Activated CD4-positive, alpha-beta T cell treated with anti-CD3 and anti-CD28 coated beads, Interleukin-2, amount 50 U/mL, for 1 hour (primary cell): ENCODE results near the gene SNX25.
"Not testable (repeated sequence)": the region's sequence is repeated elsewhere in the genome, so short reads cannot be mapped to it uniquely, and the experiment has no call there.

Experiments
- DNase-seq: peaks from one replicate; pipeline ENCODE4 v3.0.0-alpha.2; 2020

Gene SNX25

DNA sequence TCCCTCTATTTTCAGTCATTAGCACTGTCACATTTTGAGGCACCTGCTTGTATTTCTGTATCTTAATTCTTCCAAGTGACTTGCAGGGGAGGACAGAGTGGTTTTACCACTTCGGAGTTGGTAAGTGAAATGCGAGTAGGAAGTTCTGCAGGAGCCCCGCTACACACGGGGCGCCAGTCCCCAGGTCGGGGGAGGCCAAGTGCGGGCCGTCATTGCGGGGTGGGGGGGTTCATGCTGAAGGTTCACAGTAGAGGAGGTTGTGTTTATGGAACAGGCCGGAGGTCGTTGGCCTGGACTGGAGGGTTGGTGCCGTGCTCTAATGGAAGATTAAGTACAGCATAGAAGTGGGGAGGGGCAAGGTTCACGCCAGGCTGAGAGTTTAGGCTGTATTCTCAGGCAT, 142.3 kb downstream of the SNX25 start:
- DNase-seq = no peak

DNA sequence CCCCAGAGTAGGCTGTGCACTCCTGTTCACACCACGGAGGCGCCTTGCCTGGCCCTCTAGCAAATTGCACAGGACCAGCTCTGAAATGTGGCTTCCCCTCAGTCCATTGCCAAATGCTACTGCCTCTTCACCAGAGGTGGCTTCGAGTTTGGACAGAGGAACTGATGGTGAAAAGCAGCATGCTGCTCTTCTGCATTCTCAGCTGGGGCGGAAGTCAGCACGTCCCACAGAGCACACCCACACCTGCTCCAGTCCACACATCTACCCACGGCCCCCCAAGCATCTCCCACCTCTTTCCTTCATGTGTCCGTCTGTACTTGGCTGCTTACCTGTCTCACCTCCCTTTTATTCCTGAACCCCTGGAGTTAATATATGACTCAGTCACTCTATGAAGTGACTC, 142.8 kb downstream of the SNX25 start:
- DNase-seq = no peak

DNA sequence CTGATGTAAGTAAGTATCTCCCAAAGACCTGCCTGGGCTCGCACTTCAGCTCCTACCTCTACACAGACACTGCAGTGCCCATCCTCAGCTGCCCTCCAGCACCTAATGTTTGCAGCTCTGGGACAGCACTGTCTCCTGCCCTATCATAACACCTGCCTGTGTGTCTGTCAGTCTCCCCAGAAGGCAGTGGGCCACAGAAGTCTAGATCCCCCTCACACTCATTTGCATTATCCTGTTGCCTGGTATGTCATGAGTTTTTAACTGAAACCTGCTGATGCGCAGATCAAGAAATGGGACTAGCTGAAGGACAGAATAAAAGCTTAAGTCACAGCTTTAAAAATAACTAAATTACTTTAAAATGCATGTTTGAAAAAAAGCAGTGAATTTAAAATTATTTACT, 143.3 kb downstream of the SNX25 start:
- no peak for DNase-seq

DNA sequence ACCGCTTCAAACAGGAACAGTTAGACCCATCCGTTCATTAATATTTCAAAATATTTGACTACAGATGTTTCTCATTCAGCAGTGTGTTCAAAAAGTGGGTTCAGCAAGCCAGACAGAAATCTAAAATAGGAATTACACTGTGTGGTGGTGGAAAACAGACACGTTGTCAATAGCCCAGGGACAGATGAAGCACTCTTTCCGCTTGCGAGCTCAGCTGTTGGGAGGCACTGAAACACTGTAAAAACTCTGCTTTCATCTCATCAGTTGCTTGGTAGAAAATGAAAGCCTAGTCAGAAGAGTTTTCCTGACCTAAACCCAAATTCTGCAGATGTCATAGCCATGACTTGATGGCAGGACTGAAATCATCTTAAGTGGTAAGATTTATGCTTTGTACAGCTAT, 147.8 kb downstream of the SNX25 start:
- DNase-seq = no peak

DNA sequence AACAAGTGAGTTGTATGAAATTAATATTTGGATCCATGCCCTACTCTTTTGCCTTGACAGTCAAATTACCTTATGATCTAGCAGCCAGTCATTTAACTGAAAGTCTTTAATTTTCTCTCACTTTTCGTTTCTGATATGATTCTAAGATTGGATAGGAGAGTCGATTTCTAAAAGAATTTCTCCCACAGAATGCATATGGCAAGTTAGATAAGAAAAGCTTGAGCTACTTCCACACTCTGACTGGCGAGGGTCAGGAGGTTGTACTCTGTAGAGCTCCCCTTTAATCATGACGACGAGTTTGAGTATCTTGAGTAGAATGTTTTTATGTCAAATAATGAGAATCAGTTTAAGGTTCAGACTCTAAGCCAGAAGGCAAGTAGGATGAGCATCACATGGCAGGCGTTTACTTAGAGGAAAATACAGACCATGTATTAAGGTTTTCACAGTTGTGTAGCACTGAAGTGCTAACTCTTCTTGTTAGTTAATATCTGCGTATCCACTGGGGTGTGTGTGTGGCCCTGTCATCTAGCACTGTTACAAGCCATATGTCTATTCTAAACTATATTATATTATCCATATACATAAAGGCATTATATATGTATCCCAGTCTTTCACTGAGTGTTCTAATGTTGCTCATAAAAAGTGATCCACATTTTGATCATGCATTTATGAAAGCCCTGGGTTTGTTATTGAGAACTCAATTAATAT, 148.5 kb downstream of the SNX25 start:
- DNase-seq = no peak

DNA sequence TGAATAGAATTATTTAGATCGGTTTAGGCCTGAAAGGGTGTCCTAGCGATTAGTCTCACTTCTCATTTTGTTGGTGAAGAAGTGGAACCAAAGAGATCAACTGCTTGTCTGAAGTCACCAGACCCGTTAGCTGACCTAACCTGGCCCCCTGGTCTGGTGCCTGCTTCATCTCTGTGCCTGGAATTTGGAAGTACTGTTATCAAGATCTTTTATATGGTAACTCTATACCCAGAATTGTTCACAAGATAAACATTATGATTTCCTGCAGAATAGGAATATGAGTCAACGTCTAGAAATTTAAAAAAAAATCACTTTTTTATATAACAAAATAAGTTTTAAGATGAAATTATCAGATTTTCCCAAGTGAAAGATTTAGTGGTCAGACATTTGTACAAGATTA, 149.1 kb downstream of the SNX25 start:
- DNase-seq = no peak

DNA sequence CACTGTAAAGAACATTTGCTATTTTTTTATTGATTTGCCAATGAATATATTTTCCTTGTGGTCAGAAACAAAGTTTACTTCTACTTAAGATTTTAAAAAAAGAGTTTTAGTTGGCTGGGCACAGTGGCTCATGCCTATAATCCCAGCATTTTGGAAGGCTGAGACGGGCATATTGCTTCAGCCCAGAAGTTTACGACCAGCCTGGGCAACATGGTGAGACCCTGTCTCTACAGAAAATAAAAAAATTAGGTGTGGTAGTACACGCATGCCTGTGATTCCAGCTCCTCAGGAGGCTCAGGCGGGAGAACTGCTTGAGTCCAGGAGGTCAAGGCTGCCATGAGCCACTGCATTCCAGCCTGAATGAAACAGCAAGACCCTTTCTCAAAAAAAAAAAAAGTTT, 149.6 kb downstream of the SNX25 start:
- DNase-seq = no peak

DNA sequence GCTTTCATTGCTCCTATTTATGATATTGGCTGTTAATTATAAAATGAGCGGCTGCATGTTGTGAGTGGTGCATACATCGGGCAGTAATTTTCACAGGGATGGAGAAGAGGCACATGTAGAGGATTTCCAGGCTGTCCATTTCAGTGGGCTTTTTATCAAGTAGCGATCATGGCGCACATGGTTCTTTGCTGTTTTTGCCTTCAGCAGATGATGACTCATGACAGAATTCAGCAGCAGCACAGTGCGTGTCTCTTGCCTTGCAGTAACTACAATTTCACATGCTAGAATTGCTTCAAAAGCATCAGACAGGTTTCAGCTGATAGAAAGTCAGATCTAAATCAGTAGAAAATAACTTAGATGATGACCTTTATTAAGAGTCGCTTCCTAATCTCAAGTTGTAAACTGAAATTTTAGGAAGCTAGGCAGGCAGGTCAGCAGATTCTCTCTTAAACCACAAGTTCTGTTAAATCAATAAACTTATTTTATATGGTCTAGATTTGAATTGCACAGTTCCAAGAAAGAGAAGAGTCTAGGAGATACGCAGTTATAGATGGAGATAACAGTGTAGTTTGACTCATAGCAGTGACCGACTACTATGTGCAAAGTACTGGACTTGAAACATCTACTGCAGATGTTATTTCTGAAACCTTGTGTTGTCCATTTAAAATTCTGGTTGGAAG, 150.5 kb downstream of the SNX25 start:
- no peak for DNase-seq

DNA sequence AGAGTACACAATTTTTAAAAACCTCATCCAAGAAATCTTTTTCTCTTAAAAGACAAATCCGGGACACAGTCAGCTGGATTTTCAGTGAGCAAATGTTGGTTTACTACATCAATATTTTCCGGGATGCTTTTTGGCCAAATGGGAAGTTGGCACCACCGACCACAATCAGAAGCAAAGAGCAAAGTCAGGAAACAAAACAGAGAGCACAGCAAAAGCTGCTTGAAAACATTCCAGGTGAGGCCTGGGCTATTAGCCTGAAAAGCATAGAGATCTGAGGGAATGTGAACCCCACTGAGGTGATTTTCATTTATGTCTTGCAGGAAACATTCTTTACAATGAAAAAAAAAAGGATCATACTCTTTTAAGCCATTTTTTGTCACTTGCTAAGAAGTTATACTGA, 152.5 kb downstream of the SNX25 start:
- no peak for DNase-seq

DNA sequence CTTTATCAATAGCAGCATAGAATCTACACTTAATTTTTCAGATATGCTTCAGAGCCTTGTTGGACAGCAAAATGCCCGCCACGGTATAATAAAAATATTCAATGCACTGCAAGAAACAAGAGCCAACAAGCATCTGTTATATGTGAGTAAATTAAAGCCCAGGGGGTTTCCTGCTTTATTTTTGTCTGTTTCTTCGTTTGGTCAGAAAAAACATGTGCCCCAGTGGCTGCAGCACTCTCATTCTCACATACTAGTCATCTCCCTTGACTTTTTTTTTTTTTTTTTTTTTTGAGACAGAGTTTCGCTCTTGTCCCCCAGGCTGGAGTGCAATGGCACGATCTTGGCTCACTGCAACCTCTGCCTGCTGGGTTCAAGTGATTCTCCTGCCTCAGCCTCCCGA, 153.2 kb downstream of the SNX25 start:
- DNase-seq = not testable (repeated sequence)

DNA sequence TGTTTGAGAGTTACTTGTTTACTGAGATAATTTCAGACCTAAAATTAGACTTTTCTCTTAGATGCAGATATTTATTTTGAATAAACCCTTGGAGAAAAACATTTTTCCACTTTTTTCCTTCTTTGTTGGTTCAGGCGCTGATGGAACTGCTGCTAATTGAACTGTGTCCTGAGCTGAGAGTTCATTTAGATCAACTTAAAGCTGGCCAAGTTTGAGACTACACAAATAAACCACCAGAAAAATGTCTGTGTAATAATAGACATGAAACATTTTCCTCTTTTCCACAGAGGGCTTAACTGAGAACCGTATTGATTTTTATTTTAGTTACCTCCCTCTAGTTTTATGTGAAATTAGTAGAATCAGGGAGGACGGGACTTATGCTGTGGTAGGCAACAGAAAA, 153.9 kb downstream of the SNX25 start:
- DNase-seq = no peak

DNA sequence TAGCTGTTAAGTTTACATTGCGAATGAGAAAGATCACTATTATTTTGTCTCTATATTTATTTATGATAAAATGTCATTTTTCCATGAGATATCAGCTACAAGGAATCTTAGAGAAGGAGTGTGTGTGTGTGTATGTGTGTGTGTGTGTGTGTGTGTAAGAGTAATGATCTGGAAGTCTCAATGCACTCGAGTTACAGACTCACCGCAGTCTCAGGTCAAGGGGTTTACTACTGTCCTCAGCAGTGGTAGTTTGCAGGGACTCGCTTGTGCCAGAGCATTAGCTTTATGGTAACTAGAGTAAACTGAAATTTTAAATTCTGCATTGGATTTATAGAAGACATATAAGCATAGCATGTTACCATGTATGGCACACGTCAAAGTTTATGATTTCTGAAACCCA, 155.5 kb downstream of the SNX25 start:
- no peak for DNase-seq

DNA sequence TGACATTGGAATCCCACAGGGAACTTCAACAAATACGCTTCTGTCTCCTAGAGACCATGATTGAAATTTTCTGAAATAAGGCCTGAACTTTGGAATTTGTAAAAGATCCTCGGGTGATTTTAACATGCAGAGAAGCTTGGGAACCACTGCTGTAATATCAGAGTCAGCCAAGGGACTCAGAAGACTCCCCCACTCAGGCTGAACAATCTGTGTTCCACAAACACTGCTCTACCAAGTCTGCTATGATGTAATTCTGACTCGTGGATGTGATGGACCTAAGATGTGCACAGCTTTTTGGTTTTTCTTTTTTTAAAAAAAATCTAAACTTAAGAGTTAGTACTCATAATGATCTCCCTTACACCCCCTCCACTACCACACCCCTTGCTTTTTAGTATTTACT, 160.3 kb downstream of the SNX25 start:
- no peak for DNase-seq

DNA sequence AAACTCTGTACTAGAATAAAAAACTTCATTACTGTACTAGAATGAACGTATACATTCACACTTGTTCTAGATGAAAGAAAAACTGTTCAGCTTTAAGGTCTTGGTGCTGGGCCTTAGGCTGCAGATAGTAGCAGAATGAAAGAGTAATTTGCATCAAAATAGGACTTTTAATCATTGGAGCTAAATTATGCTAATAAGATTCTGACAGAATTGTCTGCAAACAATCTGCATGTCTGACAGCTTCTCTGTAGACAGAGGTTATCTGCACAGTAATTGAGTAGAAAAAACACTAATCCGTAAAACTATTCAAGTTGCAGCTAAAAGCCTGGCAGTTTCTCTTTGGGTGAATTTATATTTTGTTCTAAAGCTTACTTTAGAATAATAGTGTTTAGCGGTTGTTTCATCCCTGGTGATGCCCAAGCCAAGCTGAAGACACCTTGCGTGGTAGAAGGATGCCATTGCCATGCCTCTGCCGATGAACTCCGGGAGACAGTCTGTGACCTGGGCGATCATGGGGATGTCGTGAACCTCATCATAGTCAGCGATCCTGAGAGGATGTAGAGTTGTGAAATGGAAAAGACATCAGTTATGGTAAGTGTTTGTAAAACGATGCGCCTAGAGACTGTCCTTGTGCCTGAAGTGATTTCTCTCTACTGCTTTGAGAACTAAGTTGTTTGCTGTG, 161.0 kb downstream of the SNX25 start:
- no peak for DNase-seq

DNA sequence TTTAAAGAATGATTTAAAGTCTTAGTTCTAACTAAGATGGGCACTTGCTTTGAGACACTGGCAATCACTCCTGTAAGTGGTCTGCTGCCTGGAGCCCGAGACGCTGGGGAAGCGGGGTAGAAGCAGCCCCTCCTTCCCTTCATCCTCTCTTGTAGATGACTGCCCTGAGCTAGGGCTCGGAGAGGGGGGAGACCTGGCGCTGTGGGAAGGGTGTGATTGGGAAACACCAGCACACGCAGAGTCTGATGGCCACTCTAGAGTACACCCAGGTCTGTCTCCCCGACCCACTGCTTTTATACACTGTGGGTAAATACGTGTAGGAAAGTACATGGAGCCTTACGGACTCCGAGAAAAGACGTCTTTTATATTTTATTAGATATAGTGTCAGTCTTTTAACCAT, 162.3 kb downstream of the SNX25 start:
- DNase-seq = no peak

DNA sequence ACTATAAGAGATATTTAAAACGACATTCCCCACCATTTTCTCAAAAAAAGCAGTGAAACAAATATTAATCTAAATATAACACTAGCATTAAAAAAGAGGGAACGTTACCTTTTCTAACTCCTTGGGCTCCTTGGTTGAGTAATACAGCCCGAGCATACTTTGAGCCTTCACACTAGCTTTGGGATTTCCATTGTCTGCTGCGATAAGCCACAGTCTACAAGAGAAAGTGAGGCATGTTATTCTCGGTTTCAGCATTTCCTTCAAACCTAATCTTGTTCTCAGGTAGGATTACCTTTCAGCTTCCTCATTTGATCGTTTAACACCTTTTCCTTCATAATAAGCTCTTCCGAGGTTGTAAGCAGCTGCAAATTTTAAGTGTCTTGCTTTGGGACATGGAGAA, 164.6 kb downstream of the SNX25 start:
- DNase-seq = no peak

DNA sequence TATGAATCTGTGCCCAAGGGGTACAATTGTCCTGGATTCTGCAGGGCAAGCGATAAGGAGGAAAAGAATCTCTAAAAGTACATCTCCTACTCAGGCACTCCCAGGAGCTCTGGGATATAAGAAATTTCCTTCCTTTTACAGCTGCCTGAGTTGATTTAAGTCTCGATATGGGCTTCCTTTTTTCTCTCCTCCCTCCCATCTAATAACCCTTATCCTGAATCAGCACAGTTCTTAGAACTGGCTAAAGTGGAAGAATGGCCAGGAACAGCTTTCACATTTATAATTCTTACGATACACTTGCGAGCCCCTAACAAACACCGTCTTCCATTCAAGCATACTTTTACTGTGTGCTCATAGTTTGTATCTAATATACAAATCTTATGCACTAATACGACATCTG, 165.2 kb downstream of the SNX25 start:
- no peak for DNase-seq

DNA sequence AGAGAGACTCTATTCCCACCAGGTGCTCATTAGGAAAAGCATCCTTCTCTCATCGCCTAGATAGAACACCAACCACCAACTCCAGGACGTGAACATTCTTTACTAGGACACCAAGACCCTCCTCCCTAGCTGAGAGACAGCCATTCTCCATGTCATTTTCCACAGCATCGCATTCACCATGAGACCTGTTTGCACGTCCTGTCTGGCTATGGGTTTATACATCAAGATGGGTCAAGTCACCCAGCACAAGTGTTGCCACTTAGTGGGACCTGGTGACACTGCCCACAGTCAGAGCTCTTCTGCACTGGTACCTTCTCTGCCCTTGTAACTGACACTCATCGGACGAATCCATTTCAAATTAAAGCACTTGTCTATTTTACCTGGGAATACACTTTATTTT, 168.9 kb downstream of the SNX25 start:
- DNase-seq = no peak

DNA sequence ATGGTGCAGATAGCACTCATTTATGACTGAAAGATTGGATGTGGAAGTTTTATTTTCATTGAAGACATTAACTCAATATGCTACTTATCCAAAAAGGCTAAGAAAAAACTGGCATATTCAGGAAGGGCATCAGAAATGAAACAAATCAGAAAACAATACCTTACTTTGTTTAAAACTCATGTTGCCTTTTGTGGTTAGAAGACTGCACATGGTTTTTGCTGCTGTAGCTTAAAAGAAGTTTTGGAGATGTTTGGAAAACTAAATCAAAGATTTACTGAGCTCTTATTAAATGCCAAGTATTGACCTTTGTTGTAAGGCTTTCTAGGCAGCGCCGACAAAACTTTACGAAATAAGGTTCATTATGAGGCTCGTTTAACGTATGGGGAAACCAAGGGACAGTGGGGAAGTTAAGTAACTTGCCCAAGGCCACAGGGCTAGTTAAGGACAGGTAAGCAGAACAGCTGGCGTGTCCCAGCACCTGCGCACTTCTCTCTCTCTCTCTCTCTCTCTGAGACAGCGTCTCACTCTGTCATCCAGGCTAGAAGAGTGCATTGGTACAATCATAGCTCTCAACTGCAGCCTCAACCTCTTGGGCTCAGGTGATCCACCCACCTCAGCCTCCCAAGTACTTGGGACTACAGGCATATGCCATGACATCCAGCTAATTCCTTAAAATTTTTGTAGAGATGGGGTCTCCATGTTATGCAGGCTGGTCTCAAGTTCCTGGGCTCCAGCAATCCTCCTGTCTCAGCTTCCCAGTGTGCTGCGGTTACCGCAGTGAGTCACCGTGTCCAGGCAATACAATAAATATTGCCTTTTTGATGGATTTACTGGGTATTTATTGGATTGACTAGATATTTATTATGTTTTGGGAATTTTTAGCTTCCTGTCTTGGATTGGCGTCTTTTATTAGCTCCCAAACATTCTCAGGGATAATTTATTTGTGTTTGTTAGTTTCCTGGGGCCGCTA, 170.2 kb downstream of the SNX25 start:
- DNase-seq = no peak

DNA sequence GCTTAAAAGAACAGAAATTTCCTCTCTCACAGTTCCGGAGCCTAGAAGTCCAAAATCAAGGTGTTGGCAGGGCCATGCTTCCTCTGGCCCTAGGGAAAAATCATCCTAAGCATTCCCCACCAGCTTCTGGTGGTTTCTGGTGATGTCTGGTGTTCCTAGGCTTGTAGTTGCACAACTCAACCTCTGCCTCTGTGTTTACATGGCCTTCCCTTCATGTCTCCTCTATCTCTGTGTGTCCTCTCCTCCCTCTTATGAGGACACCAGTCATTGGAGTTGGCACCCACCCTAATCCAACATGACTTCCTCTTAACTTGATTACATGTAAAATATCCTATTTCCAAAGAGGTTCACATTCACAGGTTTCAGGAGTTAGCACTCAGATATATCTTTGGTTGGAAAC, 170.9 kb downstream of the SNX25 start:
- DNase-seq = no peak

DNA sequence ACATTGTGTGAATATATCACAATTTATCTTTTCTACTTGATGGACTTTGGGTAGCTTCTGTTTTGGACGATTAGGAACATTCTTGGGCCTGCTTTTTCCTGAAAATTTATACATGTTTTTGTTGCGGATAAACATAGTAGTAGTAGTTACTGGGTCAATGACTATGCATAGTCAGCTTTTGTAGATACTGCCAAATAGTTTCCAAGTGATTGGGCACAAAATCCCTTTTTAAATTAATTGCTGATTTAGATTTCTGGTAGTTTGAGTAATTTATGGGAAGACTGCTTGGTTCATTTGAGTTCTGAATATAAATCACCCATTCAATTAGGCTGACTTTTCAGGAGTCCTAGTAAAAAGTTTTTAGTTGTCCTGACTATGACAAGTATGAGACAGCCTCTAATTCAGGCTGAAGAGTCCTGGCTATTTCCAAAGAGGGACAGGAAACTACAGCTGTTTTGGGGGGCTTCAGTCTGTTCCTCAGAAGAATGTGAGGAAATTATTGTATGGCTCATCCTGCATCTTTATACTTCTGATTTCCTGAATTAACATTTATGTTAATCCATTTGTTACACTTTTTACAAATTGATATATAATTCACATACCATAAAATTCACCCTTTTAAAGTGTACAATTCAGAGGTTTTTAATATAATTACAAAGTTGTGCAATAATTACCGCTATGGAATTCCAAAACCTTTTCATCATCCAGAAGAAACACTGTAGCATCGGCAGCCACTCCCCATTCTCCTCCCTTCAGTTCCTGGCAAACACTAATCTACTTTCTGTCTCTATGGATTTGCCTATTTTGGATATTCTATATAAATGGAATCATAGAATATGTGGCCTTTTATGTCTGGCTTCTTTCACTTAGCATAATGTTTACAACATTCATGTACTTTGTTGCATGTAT, 172.1 kb downstream of the SNX25 start:
- no peak for DNase-seq

DNA sequence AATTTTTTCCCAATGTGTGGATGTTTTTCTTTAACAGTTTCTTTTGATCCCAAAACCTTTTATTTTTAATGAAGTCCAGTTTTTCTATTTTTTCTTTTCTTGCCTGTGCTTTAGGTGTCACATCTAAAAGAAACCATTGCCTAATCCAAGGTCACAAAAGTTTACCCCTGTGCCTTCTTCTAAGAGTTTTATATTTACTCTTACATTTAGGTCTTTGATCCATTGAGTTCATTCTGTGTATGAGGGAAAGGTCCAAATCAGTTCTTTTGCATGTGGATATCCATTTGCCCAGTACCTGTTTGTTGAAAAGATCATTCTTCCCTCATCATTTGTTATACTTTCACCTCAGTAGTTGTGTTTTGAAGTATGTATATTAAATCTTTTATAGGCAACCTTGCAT, 173.4 kb downstream of the SNX25 start:
- DNase-seq = no peak
